Activated CD4-positive, CD25-positive, alpha-beta regulatory T cell treated with anti-CD3 and anti-CD28 coated beads, Interleukin-2, amount 50 U/mL, for 24 hours (primary cell): Measurements from ENCODE around the gene POLR3A.

ENCODE experiments used
- ATAC-seq, 2 donors: fragments of 150-1000 bp; cut with Tn5 transposase; one replicate each; pipeline ENCODE4 v1.10.0; 2021; ENCODE audit warnings: mild to moderate bottlenecking in 1 of 2, moderate library complexity in 1 of 2

POLR3A gene

GRCh38 chr10:78045856-78046255 lies 16.5 kb upstream of the POLR3A start:
- no peak for ATAC-seq

GRCh38 chr10:78045237-78045636 lies 15.9 kb upstream of the POLR3A start:
- peak; percentile 55 to 57 for ATAC-seq

DNA sequence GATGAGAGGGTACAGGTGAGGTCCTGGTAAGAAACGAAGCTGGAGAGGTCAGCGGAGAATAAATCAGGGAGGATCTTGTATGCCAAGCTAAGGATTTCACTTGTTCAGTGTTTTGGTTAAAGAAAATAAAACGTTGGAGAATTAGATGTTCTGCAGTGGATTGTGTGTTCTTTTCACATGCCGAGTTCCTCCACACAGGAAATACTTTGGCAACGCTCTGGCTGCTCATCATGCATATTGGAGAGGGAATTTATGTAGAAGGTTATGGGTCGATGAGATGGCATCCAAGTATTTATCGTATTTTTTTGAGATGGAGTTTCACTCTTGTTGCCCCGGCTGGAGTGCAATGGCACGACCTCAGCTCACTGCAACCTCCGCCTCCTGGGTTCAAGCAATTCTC lies 15.4 kb upstream of the POLR3A start:
- ATAC-seq: no peak

- ATAC-seq: no peak
Measured at GRCh38 chr10:78044179-78044578, 14.9 kb upstream of the POLR3A start.

DNA sequence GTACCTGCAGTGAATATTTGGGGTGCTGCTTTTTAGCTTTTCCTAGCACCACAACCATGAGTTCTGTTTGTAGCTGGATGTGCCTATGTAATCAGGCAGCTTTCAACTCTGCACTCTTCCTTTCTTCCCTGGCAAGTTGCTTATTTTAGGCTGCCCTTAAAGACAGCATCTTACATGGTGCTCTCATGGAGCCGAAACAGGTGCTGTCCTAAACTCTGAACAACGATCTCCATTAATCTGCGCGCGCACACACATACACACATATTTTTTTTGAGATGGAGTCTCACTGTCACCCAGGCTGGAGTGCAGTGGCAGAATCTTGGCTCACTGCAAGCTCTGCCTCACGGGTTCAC lies 13.4 kb upstream of the POLR3A start:
- ATAC-seq: no peak

GRCh38 chr10:78042058-78042751 lies 12.9 kb upstream of the POLR3A start:
- no peak for ATAC-seq

- ATAC-seq: no peak
Measured at GRCh38 chr10:78041170-78042057, 12.1 kb upstream of the POLR3A start.

DNA sequence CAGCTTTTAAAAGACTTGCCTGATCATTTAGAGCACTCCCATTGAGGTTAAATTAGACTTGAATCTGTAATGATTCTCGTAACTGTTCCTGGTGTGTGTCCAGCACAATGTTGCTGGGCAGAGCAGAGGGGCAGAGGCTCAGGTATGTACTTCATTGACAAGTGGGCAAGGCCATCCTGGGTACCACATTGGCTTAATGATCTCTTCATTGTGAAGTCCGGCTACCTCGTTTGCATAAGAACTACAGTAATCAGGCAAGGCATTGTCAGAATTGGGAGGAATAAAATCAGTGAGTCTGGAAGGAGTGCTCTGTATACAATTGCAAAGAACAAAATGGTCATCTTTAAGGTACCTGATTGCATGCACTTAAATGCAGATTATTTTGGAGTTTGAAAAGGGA lies 10.4 kb upstream of the POLR3A start:
- no peak for ATAC-seq

DNA sequence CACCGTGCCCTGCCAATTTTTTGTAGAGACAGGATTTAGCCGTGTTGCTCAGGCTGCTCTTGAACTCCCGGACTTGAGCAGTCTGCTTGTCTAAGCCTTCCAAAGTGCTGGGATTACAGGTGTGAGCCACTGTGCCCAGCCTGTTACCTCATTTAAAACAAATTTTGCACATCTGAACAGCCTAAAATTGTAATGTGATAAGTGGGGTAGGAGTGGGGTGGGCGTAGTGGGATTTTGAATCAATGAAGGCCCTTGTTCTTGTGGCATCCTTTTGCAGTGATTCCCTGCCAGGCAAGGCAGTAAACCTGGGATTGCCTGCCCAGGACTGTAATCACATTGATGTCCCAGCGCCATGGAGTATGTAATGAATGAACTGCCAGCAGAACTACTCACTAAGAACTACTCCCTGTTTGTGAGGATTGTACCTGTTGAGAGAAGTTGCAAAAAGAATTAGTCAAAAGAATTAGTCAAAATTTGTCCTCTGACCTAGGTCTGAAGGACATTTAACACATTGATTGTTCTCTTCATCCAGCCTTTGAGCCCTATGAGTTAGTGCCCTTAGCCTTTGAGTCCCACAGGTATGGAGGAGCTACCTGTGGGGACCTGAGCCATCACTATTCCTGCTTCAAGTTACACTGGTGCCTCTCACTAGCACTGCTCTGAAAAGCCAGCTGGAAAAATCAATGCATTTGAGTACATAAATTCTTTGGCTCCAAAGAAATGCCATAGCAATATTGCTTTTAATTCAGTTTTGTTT lies 9.7 kb upstream of the POLR3A start:
- ATAC-seq: no peak

GRCh38 chr10:78038105-78038504 lies 8.8 kb upstream of the POLR3A start:
- no peak for ATAC-seq

- no peak for ATAC-seq
Measured at GRCh38 chr10:78035933-78036583, 6.7 kb upstream of the POLR3A start.

GRCh38 chr10:78035437-78035836 lies 6.1 kb upstream of the POLR3A start:
- ATAC-seq: no peak

DNA sequence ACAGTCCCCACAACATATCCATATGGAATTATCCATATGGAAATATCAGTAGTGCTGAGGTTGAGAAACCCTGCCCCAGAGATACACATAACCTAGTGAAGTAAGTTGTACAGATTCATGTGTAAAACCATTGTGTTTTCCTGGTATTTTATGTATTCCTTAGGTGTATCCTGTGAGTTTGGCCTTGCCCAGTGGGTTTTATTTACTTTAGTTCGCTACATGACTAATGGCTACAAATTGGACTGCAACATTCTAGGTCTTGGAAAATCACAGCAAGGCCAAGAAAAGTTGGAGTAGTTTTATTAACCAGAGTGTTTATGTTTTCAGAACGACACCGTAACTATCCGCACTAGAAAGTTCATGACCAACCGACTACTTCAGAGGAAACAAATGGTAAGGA lies 5.7 kb upstream of the POLR3A start:
- ATAC-seq: no peak

- peak; percentile 86 for ATAC-seq
Measured at GRCh38 chr10:78033637-78034470, 4.5 kb upstream of the POLR3A start, which contains the start of gene RPS24. Gene RPS24, plus strand, starts transcription at chr10:78033863. Its CDS starts 39 bp downstream, at chr10:78033902.

GRCh38 chr10:78033387-78033636 lies 4.0 kb upstream of the POLR3A start:
- no peak for ATAC-seq

DNA sequence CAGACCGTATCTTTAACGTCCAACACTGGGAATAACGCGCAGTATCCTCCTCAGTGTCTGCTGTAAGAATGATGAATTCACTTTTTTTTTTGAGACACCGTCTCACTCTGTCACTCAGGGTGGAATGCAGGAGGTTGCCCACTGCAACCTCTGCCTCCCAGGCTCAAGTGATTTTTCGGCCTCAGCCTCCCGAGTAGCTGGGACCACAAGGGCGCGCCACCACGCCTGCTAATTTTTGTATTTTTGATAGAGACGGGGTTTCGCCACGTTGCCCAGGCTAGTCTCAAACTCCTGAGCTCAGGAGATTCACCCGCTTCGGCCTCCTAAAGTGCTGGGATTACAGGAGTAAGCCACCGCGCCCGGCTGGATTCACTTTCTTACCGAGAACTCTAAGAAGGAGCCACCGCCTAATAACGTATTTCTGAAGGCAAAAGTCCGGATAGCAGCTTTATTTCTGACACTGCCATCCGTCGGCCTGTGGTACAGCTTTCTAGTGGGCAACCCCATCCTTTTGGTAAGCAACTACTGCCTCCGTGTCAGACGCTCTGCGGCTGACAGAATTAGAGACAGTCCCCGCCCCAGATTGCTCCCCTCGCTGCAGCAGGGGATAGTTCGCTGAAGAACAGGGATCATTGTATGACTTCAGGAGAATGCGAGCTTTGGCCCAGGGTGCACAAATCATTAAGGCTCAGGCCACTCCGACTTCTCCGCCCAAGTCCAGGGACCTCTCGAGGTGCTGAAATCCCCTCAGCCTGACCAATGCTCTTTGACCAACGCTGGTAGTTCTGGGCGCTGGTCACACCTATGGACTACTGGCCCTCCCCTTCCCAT lies 662 bp downstream of the POLR3A start:
- no peak for ATAC-seq

GRCh38 chr10:78025685-78026364 lies 3.5 kb downstream of the POLR3A start:
- no peak for ATAC-seq

- no peak for ATAC-seq
Measured at GRCh38 chr10:78023741-78024140, 5.6 kb downstream of the POLR3A start.

DNA sequence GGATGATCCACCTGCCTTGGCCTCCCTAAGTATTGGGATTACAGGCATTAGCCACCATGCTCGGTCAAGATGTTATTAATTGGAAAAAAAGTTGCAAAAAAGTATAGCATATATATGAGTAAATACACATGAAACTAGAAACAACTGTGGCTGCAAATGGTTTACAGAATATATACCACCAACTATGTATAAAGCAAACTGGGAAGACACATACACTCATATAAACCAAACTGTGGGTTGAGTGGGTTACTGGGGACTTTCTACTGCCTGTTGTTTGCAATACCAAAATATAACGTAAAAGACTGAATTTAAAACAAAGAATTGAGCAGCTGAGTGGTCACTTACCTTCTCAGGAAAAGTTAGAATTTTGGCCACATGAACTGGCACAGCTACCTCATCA lies 8.1 kb downstream of the POLR3A start:
- ATAC-seq: no peak

GRCh38 chr10:78019264-78019663 lies 10.1 kb downstream of the POLR3A start:
- no peak for ATAC-seq

GRCh38 chr10:78017856-78018255 lies 11.5 kb downstream of the POLR3A start:
- no peak for ATAC-seq
